Germinal center (tissue), 1 donor: ENCODE measurements around the gene HERPUD1.
"Not testable (repeated sequence)": the region's sequence is repeated elsewhere in the genome, so short reads cannot be mapped to it uniquely, and the experiment has no call there.

Experiments
- DNase-seq: peaks from one replicate; pipeline ENCODE4 v3.0.0; 2012; ENCODE audit warnings: mixed read lengths, low spot score

The HERPUD1 gene

DNA sequence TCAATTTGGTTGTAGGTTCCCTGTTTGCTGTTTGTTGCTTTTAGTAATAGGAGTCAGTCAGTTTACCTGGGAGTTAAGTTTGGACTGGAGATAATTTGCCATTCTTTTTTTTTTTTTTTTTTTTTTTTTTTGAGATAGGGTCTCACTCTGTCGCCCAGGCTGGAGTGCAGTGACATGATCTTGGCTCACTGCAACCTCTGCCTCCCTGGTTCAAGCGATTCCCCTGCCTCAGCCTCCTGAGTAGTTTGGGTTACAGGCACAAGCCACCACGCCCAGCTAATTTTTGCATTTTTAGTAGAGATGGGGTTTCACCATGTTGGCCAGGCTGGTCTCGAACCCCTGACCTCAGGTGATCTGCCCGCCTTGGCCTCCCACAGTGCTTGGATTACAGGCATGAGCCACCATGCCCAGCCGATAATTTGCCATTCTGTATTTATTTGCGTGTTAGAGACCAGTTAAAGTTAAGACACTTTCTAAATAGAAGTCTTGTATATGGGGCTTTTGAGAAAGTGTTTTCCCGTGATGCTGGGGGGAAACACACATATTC is 2.7 kb downstream of the HERPUD1 start:
- DNase-seq: not testable (repeated sequence)

DNA sequence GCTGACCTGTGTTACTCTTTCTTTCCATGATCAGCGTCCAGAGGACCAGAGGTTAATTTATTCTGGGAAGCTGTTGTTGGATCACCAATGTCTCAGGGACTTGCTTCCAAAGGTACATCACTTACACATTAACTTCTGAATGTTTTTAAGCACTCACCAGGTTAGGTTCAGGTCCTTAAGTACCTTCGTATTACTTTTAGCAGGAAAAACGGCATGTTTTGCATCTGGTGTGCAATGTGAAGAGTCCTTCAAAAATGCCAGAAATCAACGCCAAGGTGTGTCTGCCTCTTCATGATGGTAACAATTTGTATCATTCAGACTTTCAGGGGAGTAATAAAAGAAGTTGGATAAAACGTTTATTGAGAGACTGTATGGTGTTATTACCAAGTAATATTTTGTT is 3.3 kb downstream of the HERPUD1 start:
- no peak for DNase-seq

DNA sequence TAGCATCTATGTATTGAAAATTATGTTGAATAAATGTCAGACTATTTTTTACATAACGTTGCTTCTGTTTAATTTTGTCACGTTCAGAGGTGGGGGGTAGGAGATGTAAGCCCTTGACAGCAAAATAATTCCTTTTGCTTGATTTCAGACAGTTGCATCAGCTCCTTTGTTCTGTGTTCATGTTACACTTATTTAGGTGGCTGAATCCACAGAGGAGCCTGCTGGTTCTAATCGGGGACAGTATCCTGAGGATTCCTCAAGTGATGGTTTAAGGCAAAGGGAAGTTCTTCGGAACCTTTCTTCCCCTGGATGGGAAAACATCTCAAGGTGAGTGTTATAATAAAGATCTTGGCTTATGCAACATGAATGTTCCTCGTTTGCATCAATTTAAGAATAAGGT is 4.5 kb downstream of the HERPUD1 start:
- no peak for DNase-seq

DNA sequence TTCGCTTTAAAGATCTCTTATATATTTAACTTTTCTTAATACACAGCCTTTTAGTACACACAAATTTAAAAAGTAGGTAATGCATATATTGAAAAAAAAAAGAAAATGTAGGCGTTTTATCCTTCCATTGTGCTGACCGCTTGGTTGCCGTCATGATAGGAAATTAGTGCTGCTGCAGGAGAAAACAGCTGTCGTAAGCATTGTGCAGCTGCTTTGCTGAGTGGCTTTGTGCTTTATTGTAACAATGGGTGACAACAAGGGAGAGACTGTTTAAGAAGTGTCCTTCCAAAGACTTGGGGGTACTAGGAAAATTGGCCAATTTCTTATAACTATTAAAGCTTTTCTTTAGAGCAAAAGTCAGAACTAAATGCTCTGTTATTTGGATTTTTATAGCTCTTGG is 5.0 kb downstream of the HERPUD1 start:
- no peak for DNase-seq

DNA sequence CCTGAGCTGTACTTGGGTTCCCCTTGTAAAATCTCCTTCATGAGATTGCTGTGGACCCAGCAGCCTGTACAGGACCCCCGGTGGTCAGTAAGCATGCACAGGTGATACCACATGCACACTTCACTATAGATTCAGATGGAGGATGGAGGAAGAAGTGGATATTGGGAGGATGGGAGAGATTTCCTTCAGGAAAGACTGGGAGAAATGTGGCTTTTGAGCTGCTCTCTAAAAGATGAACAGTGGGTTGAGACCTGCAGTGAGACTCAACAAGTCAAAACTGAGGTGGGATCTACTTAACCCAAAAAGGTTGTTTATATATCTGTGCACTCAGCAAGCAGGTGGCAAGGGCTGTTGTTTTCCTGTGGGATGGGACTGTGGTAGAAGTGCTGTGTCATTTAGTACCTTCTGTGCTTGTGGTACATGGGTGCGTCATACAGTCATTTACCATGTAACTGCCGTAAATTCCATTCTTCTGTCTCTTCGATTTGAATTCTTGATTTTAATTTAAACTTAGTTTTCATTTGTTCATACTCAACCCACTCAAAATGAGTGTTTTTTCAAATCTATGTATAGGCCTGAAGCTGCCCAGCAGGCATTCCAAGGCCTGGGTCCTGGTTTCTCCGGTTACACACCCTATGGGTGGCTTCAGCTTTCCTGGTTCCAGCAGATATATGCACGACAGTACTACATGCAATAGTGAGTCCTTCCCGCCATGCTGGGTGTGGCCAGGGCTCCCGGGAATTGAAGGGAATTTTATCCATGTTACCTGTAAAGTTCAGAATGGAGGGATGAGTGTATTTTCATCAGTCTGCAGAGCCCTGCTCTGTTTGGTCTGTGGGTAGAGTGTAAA is 6.9 kb downstream of the HERPUD1 start:
- DNase-seq: no peak

DNA sequence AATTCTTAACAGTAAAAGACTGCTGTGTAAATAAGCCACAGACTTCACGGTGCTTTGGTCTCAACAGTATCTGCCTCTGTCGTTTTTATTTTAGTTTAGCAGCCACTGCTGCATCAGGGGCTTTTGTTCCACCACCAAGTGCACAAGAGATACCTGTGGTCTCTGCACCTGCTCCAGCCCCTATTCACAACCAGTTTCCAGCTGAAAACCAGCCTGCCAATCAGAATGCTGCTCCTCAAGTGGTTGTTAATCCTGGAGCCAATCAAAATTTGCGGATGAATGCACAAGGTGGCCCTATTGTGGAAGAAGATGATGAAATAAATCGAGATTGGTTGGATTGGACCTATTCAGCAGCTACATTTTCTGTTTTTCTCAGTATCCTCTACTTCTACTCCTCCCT is 7.9 kb downstream of the HERPUD1 start:
- no peak for DNase-seq

DNA sequence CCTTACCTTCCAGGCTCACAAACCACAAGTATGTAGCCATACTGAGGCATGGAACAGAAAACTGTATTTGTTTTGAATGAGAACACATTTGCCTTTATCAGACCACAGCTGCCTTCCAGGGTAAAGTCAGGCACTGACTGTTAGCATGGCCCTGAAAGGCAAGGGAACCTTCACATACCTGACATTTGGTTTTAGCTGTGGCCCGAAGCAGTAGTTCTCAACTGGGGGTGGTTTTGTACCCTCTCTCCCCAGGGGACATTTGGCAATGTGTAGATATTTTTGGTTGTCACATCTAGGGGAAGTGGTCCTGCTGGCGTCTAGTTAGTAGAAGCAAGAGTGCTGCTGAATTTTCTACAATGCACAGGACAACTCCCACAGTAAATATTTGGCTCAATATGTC is 9.2 kb downstream of the HERPUD1 start:
- peak; percentile 51 for DNase-seq

DNA sequence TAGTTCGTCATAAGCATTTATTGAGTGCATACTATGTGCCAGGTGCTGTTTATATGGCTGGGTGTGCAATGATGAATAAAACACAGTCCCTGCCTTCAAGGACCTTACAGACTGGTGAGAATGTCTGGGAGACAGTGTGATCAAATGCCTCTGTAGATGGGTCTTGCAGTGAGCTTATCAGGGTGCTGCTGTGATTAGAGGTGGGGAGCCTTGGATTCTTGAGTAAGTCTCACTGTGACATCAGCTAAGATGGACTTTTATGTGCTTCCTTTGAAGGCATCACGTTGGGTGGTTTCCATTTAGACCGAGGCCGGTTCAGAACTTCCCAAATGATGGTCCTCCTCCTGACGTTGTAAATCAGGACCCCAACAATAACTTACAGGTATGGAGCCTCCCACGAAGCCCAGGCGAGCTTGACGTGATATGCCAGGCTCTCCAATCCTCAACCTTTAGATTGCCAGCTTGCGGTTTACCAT is 10.0 kb downstream of the HERPUD1 start:
- no peak for DNase-seq

DNA sequence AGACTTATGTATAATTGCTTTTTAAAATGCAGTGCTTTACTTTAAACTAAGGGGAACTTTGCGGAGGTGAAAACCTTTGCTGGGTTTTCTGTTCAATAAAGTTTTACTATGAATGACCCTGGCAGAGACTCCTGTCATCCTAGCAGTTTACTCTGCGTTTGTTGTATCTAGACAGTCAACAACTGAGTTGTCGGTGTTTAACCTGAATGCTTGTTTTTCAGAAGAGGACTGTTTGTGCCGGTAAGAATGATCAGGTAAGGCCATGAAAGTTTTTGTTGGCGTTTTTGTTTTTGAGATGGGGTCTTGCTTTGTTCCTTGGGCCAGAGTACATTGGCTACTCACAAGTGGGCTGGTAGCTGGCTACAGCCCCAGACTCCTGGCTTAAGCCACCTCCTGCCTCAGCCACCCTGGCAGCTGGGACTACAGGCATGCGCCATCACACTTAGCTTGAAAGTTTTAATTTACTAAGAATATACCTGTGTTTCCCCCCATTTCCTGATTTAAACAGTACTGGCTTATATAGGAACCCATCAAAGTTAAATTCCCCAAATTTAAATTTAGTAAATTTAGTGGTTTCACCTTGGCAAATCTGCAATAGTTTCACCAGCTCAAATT is 11.9 kb downstream of the HERPUD1 start:
- DNase-seq: no peak

DNA sequence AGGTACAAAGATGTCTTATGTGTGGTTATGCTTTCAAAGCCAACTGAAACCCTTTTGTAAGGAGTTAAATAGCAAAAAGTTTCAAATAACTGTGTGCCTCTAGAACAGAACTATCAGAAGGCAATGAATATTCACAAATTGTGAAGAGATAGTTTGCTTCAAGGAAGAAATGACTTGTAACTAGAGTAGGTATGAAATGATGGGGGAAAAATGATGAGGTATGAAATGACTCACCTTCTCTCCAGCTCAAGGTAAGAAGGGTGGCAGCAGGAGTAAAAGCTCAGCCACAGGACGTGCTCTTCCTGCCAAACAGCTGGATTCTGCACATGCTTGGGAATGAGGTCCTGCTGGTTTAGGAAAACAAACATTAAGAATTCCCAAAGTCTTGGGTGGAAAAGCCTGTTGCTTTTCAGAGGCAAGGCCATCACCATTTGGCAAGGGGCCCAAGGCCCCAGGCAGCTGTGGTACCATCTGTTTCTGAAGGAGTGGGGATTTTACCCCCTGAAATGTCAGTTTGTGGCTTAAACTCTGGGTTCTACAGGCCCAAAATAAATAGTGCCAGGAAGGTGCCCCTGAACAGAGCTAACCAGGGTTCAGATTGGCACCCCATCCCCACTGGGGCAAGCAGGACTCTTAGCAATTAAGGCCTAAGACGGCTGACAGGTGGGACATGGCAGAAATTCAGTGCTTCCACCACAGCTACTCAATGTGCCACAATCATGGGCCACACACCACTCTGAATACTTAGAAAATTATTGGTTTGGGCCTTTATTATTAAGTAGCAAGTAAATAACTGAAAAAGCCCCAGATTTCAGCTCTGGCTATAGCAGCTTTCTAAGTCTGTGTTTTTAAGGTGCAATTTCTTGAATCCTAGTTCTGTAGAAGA is 13.3 kb downstream of the HERPUD1 start:
- no peak for DNase-seq

DNA sequence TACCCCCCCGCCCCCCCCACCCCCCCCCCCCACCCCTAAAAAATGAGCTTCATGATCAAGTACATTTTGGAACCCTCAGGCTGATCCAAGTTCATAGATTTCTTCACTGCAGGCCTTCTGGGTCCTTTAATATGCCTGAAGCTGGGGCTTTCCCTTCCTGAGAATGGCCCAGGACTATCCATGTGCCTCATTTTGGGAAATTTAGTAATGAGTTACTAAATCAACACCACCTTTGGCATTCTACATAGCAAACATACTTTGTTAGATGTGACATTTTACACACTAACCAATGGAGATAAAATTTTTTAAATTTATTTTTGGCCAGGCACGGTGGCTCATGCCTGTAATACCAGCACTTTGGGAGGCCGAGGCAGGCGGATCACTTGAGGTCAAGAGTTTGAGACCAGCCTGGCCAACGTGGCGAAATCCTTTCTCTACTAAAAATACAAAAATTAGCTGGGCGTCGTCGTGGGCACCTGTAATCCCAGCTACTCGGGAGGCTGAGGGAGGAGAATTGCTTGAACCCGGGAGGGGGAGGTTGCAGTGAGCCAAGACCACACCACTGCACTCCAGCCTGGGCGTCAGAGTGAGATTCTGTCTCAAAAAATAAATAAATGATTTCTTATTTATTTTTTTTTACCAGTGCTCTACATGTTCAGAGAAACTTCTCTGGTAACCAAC is 14.0 kb downstream of the HERPUD1 start:
- DNase-seq: no peak

DNA sequence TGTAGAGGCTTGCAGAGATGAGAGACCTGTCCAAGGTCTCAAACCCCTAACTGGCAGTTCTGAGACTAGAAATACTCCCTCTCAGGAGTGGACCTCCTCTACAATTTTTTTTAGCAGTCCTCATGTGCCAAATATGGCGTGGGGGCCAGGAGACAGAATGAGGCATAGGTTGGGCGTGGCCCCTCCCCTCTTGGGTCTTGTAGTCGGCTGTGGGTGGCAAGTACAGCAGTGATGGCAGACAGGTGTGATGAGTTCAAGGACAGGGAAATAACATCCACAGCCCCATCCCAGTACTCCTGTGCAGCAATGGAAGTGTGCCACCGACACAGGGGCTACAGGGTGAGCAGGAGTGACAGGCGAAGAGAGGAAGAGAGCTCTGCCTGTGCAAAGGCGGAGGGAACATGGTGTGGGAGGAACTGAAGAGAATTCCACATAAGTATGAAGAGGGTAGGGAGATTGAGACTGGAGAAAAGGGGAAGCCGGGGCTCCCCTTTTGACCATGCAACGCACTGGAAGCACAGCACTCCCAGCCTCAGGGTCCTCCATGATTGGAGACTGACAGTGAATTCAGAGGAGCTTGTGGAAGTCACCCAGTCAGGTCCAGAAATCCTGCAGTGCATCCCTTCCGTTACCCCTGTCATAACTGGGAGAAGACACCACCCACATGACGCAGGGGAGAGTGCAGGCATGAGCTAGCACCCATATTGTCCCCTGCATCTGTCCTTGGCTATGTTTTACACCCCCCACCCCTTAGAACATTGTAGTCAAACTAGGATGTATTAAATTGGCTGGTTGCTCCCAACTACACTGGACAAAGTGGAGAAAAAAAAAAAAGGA is 15.0 kb downstream of the HERPUD1 start:
- no peak for DNase-seq

DNA sequence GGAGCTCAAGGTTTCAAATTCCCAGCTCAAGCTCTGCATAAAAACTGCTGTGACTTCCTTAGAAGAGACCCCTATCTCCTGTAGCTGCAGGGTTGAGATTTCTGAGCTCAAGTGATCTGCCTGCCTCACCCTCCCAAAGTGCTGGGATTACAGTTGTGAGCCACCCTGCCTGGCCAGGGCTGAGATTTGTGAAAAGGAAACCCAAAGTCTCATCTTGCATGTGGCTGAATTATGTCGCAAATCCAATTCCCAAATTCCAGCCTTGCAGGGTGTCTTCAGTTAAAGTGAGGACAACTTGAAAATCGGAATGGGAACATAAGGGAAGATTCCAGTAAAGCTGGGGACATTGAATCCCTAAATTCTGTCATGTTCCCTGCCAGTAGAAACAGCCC is 15.7 kb downstream of the HERPUD1 start:
- no peak for DNase-seq

DNA sequence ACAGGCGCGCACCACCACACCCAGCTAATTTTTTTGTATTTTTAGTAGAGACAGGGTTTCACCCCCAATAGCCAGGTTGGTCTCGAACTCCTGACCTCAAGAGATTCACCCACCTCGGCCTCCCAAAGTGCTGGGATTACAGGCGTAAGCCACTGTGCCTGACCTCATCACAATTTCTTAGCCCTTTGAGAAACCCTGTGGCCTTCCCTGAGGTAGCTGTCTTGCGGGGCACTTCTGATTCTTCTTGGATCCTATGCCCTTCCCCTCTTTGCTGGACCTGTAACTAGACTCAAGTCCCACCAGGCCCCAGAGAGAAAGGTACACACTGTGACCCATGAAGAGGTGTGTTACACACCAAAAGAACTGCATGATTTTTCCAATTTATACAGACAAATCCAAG is 16.3 kb downstream of the HERPUD1 start:
- DNase-seq: no peak

DNA sequence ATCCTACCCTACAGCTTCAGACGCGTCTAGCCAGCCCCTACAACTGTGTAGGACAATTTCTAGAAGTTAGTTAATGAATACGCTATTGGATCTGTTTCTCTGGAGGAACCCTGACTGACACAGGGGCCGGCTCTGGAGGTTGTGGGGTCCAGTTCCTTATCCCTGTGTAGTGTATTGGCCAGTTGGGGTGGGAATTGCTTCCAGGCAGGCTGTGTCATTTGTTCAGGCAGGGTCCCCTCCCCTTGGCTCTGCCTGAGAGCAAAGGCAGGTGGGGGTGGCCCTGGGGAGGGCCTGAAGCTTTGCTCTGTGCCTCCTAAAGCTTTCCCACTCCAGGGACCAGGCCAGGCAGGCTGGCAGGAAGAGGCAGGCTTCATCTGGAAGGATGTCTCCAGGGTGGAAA is 18.1 kb downstream of the HERPUD1 start:
- no peak for DNase-seq

DNA sequence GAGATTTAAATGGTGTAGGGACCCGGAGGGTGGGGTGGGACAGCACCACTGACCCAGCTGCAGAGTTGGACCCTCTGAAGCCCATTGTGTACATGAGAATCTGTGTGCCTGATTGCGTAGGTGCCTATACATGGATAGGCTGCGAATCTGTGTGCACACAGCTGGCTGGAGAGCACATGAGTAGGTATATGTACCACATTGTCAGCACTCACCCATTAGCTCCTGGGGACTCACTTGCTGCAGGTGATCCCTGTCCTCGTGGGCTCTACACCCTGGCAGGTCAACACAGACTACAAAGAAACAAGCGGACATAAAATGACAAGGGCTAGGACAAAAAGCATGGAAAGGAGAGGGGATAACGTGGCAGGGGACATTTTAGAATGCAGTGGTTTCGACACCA is 18.5 kb downstream of the HERPUD1 start:
- DNase-seq: no peak

DNA sequence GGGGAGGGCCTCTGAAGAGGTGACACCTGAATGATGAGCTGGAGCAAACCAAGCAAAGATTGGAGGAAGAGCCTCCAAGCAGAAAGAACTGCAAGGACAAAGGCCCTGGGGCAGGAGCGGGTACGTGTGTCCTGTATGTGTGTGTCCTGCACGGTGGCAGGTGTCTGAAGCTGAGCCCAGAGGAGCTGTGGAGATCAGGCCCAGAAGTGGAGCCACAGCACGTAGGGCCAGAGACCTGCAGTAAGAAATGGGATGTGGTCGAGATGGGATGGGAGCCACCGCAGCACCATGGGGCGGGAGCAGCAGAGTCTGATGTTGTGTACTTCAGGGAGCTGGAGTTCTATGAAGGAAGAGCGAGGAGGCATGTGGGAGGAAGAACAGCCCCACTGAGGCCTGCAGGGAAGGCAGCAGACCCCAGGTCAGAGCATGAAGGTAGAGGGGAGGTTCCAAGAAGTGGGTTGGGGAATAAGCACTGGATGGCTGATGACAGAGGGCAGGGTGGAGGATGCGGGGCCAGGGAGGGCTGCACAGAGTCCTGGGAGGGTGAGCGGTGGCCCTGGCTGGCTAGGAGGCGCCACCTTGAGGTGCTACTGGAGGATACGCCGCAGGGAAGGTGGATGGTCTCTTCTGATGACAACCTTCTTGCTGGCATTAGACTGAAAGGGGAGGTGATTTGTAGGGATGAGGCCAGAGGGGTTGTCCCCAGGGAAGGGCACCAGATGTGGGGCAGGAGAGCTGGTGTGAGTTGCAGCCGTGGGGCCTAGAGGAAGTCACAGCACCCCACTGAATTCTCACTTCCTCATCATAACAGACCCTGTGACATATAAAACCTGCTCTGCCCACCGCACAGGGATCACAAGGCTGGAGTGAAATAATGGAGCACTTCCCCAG is 19.2 kb downstream of the HERPUD1 start:
- DNase-seq: peak; percentile 88

DNA sequence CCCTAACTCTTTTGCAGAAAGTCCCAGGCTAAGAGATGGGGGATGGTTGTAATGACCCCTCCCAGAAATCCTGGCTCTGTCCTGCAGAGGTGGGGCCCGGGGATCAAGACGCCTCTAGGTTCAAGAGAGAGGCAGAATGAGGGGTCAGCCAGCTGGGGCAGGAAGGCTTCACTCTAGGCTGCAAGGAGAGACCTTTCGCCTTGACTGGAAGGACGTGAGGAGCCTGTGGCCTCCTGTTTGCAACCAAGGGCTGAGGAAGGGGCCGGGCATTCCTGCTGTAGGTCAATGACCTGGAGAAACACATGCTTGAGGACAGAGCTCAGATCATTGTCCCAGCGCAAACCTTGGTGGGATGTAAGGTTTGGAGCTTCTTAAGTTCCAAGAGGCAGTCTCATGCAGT is 21.1 kb downstream of the HERPUD1 start:
- DNase-seq: no peak

DNA sequence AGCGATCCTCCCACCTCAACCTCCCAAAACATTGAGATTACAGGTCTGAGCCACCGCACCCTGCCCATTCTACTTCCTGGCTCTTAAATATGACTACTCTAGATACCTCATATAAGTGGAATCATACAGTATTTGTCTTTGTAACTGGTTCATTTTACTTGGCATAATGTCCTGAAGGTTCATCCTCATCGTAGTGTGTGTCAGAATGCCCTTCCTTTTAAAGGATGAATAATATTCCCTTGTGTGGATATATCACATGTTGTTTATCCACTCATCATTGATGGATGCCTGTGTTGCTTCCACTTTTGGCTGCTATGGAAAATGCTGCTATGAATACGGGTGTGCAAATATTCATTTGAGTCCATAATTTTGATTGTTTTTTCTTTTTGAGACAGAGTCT is 24.1 kb downstream of the HERPUD1 start:
- DNase-seq: no peak

DNA sequence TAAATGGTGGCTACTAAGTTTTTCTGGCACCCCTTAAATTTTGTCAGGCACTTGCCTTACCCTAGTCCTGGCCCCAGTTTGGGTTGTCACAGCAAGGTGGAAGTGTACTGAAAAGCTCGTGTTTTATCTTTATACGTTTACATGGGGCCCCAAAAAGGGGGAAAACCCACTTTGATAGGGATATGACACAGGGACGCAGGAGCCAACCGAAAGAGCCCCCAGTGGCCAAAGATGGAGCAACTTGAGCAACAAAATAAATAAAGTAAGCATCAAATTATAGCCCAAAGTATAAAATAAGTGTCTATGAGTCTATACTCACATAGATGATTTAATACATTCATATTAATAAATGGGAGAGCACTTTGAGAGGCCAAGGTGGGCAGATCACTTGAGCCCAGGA is 24.8 kb downstream of the HERPUD1 start:
- DNase-seq: no peak
